HG03039 (cell line): Measurements from ENCODE around the gene HLA-DMB.
A peak's percentile ranks its signal among the peaks of the same experiment; 100 is the strongest.

Source experiments
- ATAC-seq: cut with Tn5 transposase; IDR thresholded peaks from one replicate; pipeline ENCODE4 v1.9.1; 2021; ENCODE audit warnings: mild to moderate bottlenecking, moderate library complexity; ENCODE audit not compliant: unreplicated experiment

HLA-DMB gene

DNA sequence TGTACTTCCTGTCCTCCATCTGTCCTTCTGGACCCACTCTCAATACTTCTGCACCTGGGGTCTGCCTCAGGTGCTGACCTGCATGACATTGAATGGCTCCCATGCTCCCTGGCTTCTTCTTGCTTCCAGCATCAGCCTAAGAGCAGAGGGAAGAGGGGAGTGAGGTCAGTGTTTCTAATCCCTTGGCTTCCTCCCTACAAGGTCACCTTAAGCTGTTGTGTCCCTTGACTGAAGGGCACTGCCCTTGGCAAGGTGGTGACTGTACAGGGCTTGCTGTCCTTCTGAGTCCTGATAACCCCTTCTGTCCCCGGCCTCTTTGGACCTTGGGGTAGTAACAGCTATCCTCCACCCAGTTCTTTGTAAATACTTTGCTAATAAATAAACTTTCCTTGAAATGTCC lies 9.6 kb downstream of the HLA-DMB start:
- no peak for ATAC-seq

DNA sequence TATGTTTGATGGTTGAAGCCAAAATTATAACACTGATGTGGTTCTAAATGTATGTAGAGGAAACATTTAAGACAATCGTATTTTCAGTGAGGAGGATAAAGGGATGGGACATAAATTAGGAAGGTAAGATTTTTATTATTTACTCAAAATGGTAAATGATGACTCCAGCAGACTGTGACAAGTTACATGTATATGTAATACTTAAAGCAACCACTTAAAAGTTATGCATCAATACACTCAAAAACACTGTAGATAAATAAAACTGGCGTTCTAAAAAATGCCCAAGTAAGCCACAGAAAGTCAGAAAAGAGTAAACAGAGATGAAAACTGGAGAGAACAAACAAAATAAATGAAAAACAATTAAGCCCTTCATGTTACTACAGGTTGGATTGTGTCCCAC lies 18.7 kb downstream of the HLA-DMB start:
- ATAC-seq, result no peak

DNA sequence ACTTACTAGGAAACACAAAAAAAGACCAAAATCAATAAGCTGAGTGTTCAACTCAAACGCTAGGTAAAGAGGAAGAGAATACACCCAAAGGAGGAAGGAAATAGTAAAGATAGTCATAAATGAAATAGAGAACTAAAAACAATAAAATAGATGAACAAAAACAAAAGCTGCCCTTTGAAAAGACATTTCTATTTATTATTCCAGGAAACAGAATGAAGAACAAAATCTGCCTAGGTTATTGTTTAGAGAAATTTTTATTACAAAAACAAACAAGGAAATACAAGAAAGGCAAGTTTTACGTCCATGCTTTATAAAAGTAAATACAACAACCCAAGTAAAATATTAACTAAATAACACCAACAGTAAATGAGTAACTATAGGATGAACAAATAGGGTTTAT lies 20.1 kb downstream of the HLA-DMB start:
- no peak for ATAC-seq

DNA sequence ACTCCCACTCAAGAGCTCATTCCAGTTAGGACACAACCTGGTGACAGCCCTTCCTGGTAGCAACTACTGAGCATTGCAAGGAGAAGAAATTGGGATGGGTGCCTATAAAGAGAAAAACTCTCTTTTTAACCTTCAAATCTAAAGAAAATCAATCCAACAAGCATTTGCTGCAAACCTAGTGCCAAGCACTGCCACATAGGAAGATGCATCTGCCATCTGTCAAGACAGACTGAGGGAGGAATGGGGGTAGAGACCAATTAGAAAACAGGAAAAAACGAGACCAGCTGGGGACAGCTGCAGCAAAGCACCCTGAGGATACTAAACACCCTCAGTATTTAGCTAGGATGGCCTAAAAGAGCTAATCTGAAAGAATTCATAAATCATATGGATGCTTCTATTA lies 27.9 kb downstream of the HLA-DMB start:
- no peak for ATAC-seq

DNA sequence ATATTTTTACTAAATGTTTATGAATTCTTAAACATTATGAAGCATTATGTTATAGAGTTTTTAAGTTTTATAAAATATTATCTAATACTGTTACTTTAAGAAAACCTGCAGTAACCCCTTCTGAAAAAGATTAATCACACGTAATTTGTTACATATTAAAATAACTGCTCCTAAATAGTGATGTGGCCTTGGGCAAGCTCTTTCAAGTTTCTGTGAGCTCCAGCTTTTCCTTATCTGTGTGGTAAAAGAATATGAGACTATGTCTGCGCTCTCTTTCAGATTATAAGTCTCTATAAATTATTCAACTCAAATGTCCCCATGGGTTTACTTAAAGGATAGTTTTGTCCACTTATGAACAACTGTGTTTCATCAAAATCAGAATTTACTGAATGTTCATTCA lies 31.9 kb downstream of the HLA-DMB start:
- ATAC-seq, result no peak

DNA sequence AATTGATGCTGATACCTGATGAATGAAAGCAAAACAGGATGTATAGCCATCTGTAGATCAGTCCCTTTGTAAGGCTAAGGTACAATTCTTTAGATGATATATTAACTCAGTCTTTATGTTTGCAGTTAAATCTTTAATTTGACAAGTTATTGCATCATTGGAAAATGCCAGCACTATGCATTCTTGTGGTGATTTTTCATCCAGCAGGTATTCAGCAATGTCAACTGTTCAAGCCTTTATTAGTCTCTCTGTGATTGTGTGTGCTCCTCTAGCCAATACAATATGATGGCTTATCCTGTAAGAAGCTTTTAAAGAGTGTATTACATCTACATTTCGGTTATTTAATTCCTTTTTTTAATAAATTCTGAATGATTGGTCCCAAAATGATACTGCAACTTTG lies 34.3 kb downstream of the HLA-DMB start:
- no peak for ATAC-seq

DNA sequence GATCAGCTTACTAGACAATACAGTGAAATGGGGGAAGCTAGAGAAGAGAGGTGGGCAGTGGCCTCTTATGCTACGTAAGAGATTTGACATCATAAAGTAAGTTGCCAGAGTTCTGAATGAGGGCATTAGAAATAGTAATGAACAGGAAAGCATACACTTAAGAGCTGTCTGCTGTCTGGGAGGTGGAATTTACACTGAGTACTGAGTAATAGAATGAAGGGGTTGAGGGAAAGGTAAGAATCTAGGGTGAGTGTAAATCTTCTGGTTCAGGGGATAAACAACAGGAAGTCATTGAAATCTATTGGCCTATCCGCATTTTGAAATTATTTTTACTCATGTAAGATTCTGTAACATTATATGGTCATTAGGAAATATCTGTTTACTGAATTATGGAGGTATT lies 35.8 kb downstream of the HLA-DMB start:
- ATAC-seq, result no peak

DNA sequence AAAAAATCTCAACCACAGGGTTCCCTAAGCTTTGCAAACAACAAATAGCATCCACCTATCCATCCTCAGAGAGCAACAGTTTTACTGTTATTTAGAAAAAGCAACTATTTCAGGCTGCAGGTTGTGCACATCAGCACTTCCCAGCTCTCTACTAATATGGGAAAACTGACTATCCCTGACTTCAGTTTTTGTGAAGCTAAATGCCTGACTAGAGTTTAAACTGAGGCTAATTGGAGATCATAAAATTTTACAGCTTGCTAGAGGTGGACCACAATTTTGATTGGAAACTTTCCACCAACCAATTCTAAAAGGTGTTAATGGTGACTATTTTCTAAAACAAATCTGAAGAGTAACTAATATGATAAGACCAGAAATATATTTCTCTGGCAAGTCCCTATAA lies 36.9 kb downstream of the HLA-DMB start:
- no peak for ATAC-seq

DNA sequence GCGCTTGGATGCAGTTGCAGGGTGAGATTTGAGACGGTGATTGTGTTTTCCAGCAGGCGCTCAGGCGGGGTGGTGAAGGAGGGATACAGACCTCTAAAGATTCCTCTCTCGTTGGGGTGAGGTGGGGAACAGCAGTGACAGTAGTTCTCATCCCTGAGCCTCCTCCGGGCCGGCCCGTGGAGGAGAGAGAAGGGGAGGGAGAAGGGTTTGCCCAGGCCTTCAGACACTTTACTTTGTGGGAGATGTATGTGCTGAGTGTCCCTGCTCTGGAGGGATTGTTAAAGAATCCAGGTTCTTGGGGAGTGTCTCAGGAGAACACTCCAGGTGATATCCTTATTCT lies 45.9 kb downstream of the HLA-DMB start:
- no peak for ATAC-seq

DNA sequence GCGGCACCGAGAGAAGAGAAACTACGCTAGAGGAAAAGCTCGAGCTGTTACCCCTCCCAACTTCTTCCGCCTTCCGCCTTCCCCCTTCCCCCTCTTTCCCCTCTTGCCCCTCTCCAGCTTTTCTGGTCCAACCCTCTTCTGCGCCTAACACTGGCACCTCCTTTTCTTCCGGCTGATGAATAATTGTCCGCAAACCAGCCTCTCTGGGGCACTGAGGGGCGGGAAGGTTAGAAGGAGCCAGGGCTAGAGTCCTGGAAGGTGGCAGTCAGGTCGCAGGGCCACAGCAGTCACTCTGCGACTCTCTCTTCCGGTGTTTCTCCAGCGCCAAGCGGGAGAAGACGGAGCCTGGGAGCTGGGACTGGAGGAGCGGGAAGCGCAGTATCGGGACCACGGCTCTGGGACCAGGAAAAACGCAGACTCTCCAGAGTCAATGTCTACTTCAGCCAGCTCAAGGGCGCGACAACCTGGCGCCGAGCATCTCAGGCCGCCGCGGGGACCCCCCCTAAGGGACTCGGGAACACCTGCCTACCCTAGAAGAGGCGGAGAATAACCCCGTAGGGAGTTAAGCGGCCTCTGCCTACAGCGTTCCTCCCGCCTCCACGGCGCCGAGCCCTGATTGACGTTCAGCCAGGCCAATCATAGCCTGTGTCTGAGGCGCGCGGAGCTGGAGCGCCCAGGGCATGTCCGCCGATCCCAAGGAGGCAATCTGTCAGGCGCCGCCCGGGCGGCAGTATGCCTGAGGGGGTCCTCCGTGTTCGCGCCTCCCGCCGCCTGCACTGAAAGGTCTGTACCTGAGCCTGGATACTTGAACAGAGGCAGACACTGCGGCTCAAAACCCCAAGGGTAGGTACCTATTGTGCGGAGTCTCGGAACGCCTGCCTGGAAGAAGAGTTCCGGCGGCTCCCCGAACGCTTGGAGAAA lies 46.5 kb downstream of the HLA-DMB start:
- ATAC-seq, result peak; percentile 97

DNA sequence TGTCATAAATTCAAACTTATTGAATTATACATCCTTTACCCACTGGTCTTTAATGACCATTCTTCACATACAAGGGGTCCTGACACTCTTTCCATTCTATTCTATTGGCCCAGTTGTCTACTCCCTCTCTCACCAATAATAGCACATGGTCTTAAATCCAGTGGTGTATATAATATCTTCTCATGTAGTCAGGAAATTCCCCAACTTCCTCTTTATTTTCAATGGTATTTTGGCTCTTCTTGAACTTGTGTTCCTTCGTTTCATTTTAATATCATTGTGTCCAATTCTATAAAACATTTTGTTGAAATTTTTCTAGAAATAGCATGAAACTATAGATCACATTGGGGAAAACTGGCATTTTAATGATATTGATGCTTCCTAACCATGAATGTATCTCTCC lies 50.0 kb downstream of the HLA-DMB start:
- ATAC-seq, result no peak

DNA sequence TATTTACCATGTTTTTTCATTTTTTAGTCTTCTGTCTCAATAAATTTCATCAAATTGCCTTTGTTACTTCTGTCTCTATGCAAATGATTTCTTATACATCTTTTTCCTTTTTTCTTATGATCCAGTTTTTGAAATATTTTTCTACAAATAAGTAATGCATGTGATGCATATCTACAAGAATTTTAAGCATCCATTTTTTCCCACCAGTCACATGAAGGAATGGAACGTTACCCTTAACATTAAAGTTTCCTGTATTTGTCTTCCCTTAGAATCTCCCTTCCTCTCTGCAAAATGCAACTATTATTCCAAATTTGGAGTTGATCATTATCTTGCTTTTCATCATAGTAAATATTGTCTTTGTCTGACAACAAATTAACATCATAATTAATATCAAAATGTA lies 51.3 kb downstream of the HLA-DMB start:
- ATAC-seq, result no peak

DNA sequence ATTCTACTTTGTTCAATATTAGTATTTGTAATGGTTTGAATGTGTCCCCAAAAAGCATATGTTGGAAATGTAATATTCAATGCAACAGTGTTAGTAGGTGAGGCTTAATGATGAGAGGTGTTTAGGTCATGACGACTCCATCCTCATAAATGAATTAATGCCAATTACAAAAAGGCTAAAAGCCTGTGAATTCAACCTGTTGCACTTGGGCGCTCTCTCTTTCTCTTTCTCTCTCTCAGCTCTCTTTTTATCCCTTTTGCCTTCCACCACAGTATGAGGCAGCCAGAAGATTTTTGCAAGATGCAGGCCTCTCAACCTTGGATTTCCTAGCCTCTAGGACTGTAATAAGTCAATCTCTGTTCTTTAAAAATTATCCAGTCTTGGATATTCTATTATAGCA lies 52.3 kb downstream of the HLA-DMB start:
- no peak for ATAC-seq

DNA sequence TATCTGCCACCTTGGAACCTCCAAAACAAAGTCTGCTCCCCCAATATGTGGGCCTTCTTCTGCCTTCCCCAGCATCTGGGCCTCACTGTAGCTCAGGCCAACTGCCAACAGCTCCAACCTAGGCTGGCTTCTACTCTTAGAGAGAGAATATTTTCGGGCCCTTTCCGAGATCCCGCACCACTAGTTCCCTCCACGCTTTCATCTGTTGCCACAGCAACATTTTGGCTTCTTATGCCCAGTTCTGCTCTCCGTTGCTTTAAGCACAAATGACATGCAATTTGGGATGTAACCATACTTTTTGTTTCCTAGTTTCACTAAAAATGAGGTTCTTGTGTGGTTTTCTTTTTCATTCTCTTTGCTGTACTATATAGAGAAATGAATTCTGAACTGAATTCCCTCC lies 53.2 kb downstream of the HLA-DMB start:
- no peak for ATAC-seq

DNA sequence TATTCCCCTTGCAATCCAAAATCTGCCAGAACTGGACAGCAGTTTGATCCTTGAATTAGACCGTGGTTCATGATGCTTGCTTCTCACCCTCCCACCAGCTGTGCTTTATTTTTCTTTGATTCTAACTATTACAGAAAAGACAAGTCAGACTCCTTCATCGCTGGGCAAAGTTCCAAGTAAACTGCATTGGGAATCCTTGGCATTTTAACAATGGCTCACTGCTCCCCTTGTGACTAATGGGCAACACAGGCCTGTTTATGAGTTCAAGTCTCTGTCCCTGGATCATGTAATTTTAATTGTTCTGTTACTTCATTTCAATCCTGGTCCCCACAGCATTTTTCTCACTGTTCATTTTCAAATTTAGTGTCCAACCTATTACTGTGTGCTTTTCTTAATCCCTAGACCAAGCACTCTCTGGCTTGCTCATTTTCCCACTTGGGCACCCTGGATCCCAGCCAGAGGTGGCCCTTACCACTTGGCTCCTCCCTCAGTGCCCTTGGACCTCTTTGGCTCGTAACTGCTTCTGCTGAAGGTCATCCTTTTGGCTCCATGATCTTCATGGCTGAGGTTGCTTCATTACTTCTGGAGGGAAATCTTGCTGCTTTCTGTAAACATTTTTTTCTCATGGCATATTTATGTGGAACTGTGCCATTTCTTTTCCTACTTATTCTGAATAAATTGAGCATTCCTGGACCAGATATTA lies 54.0 kb downstream of the HLA-DMB start:
- no peak for ATAC-seq

DNA sequence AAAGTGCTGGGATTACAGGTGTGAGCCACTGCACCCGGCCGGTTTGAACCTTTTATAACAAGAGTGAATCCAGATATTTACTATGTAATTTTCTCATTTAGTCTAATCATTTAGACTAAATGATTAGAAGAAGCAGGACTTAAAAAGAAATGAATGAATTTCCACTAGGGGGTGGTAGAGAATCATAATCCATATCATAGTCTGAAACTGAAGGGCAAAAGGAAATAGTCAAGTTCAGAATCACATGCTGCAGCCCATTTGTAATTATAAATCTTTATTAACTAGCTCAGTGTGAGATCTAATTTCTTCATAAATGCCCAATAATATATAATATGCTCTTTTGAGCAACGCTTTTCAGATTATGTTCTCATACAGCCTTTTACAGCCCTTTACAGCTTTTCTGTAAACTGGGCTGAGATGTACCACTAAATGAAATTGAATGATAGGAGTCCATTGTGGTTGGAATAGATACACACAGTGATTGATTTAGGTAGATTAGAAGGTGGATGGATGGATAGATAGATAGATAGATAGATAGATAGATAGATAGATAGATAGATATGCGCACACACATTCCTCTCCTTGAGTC lies 55.0 kb downstream of the HLA-DMB start:
- no peak for ATAC-seq
